ENCODE data around the gene PPP2R2B.

Gene PPP2R2B

DNA sequence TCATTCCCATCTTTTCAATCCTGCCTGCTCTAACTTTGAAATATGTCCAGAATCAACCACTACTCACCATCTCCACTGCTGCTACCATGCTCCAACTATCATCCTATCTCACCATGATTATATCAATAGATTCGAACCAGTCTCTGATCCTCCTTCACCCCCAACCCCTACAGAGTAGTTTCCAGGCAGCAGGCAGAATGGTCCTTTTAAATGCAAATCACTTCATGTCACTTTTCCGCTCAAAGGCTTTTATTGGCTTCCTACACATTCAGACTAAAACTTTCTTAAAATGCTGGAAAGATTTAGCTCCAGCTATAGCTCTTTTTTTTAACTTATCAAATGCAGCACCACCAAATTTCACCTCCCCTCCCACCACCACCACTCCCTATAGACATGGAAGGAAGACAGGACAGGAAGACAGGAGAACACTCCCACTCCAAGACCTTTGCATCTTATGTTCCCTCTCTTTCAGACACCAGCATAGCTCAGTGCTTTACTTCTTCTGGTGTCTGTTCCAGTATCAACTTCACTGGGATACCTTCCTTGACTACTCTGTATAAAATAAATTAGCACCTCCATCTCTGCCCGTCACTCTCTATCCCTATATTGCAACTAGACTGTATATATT is 9.9 kb upstream of the PPP2R2B start:
- no peak for DNase-seq (ENCODE audit: low spot score)

DNA sequence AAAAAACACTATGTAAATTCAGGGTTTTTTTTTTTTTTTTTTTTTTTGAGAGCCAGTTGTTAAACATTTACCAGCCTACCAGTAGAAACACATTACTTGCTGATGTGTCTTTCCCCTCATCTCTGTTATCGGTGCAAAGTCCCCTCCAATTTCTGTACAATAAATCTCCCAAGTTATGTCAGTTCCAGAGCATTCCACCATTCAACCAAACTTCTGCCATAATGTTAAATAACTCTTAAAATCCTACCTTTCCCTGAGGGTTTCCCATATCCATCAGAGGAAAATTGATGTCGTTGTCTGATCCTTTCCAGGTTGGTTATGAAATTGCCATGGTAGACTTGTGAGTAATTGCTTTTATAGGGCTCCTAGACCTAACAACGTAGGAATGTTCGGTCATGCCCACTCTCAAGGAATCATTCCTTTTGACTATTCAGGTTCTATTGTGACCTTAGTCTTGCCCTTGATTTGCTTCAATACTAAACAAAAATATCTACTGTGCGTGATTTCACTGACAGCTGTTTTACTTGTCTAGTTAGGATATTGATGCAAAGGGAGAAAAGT is 5.6 kb upstream of the PPP2R2B start:
- DNase-seq (ENCODE audit: low spot score), result no peak

- no peak for DNase-seq (ENCODE audit: low spot score)
Observed at GRCh38 chr5:146883511-146883910, 5.0 kb upstream of the PPP2R2B start.

GRCh38 chr5:146880966-146881365 is 2.4 kb upstream of the PPP2R2B start:
- no peak for DNase-seq (ENCODE audit: low spot score)

GRCh38 chr5:146877783-146878475 is 628 bp downstream of the PPP2R2B start:
- no peak for DNase-seq (ENCODE audit: low spot score)

GRCh38 chr5:146877178-146877681 is 1.3 kb downstream of the PPP2R2B start:
- DNase-seq (ENCODE audit: low spot score), result no peak

DNA sequence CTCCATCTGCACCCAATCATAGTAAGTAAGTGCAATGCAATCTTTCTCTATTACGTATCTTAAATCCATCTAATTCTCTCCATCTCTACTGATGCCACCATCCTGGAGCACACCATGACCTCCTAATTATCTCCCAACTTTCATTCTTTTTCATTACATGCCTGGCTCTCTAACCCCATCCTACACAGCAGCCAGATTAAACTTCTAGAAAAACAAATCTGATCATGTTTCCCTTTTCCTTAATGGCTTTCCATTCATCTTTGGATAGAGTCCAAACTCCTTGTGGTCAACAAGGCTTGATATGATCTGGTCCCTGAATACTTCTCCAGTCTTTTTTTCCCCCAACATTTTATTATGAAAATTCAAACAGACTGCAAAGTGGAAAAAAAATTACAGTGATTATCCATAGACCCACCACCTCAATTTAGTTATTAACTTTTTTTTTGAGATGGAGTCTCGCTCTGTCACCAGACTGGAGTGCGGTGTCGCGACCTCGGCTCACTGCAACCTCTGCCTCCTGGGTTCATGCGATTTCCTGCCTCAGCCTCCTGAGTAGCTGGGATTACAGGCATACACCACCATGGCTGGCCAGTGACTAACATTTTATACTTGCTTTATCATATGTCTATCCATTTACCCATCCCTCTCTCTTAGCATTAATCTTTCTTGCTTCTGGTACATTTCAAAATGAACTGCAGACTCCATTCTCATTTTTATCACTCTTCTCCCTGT is 5.2 kb downstream of the PPP2R2B start:
- DNase-seq (ENCODE audit: low spot score), result no peak

DNA sequence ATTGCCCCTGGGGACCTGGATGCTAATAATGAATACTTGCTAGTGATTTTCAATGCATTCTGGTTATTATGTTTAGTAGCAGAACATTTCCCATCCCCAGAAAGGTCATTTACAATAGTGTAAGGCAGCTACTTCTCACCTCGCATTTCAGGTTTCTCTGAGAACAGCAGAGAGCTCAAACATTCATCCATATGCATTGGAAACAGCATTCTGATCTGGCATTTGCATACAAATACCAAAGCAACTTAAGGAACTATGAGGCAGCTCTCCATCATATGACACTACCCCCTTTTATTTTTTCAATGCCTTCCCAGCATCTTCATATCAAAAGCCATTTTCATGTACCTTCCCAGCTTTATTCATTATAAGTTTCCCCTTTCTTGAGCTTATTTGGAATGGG is 6.4 kb downstream of the PPP2R2B start:
- no peak for DNase-seq (ENCODE audit: low spot score)

- no peak for DNase-seq (ENCODE audit: low spot score)
Observed at GRCh38 chr5:146867996-146868708, 10.4 kb downstream of the PPP2R2B start.

GRCh38 chr5:146866263-146866662 is 12.3 kb downstream of the PPP2R2B start:
- no peak for DNase-seq (ENCODE audit: low spot score)

DNA sequence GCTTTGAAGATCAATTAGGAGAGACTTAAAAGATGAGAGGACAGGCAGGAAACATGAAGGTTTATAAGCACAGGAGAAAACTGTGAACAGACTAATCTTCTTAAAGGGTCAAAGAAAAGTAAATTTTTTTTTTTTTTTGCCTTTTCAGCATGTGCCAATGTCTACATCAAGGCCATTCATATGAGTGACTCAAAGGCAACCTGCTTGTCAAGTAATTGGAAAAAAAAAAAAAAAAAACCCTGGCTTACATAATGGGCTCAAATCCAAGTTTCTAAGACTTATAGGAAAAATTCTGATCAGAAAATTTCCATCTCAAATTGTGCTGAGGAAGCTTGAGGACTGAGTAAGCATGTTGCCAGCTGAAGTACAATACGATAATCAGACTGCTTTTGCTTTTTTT is 15.9 kb downstream of the PPP2R2B start:
- no peak for DNase-seq (ENCODE audit: low spot score)

- DNase-seq (ENCODE audit: low spot score), result no peak
Observed at GRCh38 chr5:146860213-146860893, 18.2 kb downstream of the PPP2R2B start.

DNA sequence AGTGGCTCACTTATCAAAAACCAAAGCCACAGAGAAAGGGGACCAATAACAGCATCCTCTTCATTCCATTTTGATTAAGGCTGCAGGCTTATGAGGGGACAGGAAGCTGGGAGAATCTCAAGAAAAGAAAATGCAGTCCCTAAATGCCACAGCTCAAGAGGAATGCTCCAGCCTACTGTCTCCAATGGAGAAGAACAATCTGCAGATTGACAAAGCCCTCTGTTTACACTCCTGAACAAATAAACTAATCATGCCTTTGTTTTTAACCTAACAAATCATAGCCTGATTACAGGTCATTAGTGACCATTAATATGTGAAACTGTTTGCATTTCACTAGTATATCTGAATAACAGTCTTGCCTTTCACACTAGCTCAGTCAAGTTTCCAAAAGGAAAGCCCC is 26.5 kb downstream of the PPP2R2B start:
- DNase-seq (ENCODE audit: low spot score), result no peak

- no peak for DNase-seq (ENCODE audit: low spot score)
Observed at GRCh38 chr5:146851133-146851532, 27.4 kb downstream of the PPP2R2B start.

DNA sequence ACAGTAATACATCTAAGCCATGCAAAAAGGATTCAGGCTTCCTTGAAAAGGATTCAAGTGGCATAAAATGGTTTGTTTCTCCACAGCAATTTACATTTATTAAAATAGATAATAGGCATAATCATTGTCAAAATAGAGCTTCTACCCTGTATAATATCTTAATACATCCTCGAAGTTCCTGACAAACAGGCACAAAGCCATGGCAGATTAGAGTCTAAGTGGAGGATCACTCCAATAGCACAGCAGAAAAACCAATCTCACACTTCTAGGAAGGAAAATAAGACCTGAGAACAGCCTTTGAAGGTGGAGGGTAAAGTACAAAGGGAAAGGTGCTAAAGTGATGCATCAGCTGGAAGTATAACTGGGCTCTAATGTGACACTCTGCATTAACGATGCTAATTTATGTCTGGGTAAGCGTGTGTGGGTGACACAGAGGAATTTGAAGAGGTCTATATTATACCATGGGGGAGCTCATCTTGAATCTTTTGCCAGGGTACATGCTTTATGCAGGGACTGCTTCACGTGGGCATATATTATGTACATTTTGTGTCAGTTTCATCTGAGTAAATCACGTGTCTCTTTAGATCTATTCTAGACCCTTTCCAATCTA is 28.8 kb downstream of the PPP2R2B start:
- no peak for DNase-seq (ENCODE audit: low spot score)

GRCh38 chr5:146848133-146848532 is 30.4 kb downstream of the PPP2R2B start:
- no peak for DNase-seq (ENCODE audit: low spot score)

- DNase-seq (ENCODE audit: low spot score), result no peak
Observed at GRCh38 chr5:146840016-146840415, 38.5 kb downstream of the PPP2R2B start.

GRCh38 chr5:146836226-146836842 is 42.2 kb downstream of the PPP2R2B start:
- no peak for DNase-seq (ENCODE audit: low spot score)

DNA sequence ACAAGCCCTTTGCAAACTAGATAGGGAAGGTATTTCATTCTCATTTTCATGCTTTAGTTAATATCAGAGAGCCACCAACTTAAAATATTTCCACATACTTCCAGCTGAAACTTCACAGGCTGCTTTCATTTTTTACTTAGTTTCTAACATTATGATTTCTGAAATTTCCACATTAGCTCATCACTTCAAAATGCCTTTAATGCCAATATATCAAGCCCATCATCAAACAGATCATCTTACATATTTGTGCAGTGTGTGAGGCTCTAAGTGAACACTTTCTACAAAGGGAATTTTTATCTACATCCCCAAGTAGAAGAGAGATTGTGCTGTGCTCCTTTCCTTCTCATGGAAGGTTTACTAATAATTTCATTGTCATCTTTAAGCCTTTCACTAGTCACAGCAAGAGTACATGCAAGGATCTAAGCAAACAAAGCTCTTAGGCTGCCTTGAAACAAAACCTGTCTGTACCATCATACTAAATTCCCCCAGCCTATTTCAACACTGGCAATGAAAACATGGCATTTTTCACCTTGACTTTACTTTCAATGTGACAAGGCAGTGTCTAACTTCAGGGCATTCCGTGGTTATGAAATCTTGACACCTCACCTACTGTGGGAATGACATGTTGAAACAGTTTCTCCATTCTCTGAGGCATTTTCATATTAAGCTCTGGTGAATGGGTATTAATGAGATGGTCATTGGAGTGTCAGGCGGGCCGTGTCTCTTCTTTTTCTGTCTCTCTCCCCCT is 45.4 kb downstream of the PPP2R2B start:
- DNase-seq (ENCODE audit: low spot score), result no peak

- DNase-seq (ENCODE audit: low spot score), result no peak
Observed at GRCh38 chr5:146828385-146828784, 50.2 kb downstream of the PPP2R2B start.

All from COLO829 (cell line).